B cell (primary cell): Measurements from ENCODE around the gene PRXL2A.

Experiments
- CTCF ChIP-seq: fragments of 200-600 bp; IDR thresholded peaks from one replicate; pipeline ENCODE4 v1.8.0; 2022; ENCODE audit warnings: antibody characterized with exemption, mild to moderate bottlenecking
- EZH2 ChIP-seq: IDR thresholded peaks from 2 replicates; pipeline ENCODE4 v1.6.1; 2012; ENCODE audit warnings: borderline replicate concordance, low read depth, mild to moderate bottlenecking, moderate library complexity, low read length; ENCODE audit not compliant: insufficient read depth, poor library complexity, severe bottlenecking

DNA sequence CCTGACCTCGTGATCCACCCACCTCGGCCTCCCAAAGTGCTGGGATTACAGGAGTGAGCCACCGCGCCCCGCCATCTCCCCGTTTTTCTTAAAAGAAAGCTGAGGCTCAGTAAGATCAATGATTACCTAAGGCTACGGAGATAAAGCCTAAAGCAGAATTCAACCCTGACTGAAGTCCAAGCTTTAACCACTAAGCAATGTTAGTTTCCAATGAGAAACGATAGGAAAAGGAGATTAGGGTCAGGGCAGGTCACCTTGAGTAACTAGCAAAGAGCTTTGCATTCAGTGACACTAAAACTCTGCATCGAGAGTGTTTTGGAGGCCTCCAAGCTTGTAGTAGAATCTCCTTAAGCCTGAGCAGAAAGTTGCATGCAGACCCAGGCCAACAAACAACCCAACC lies 17.6 kb upstream of the PRXL2A start:
- TF ChIP-seq CTCF (no peak), EZH2 (no peak)
